ENCODE measurements around the gene FBP2.

FBP2 gene

GRCh38 chr9:94511955-94512265, 81.7 kb downstream of the FBP2 start:
- Histone ChIP-seq H3K4me3 (replicated peaks; ENCODE audit: low read depth, low read length) (no peak overlapping the region), H3K36me3 (ENCODE audit: control insufficient read depth, insufficient read depth, low read length) (no peaks in the 10 kb centered on the region), H3K27me3 (replicated peaks; ENCODE audit: control insufficient read depth, insufficient read depth, low read length) (no peaks in the 10 kb centered on the region)
- DNase-seq (ENCODE audit: extremely low read depth, insufficient read length): no peak
- TF ChIP-seq CTCF (IDR thresholded peaks at IDR 0.05; ENCODE audit: insufficient read depth, low read length, poor library complexity, severe bottlenecking): no peak

GRCh38 chr9:94511134-94511954, 82.3 kb downstream of the FBP2 start:
- Histone ChIP-seq H3K4me3 (replicated peaks; ENCODE audit: low read depth, low read length) (no peak overlapping the region), H3K36me3 (ENCODE audit: control insufficient read depth, insufficient read depth, low read length) (no peaks in the 10 kb centered on the region), H3K27me3 (replicated peaks; ENCODE audit: control insufficient read depth, insufficient read depth, low read length) (no peaks in the 10 kb centered on the region)
- no peak for TF ChIP-seq CTCF (IDR thresholded peaks at IDR 0.05; ENCODE audit: insufficient read depth, low read length, poor library complexity, severe bottlenecking)
- DNase-seq (ENCODE audit: extremely low read depth, insufficient read length): no peak

Measured in GM06990 (cell line).